GM21447 (cell line): ENCODE data around the gene TNFAIP8.

Source experiments
- ATAC-seq: cut with Tn5 transposase; IDR thresholded peaks from one replicate; pipeline ENCODE4 v1.9.1; 2021; ENCODE audit not compliant: unreplicated experiment

TNFAIP8 gene

DNA sequence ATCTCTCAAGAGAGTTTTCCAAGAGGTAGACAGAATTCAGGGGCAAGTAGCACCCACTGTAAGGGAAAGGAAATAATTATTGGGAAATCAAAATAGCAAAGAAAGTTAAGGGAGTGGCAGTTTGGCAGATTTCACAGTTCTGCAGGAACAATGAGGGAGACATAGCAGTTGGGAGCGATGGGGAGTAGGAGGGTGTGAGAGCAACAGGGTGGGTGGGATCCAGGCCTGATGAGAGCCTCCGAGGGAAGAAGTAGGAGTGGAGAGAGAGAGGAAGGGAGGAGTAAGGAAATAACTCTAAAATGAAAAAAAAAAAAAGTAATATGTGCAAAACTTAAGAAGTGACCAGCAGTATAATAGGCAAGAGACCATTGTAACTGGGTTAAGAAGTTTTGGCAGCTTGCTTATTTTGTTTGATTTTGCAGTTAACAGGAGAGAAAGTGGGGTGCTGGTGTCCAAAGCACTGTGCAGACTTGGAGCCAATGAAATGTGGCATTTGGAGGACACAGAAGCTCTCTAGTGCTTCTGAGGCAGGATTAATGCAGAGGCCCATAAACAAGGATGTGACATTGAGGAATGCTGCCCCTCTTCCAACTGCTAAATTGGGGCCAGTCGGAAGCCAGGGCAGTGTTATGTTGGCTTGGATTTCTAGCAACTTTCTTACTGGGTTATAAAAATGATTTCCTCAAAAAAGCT lies 10.2 kb downstream of the TNFAIP8 start:
- no peak for ATAC-seq

DNA sequence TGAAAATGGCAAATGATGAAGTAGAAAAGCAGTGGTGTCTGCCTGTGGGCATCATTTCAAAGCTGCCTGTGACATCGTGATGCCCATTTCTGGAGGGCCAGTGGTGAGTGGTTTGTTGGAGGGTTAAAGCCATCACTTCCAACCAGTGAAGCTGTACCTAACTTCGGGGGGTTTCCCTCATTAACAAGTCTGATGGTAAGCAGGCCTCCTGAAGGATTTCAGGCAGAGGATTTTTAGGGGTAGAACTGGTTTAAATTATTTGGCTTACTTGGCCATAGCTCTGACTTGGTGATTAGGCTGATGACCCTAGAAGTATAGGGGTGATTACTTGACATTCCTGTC lies 10.7 kb downstream of the TNFAIP8 start:
- peak; percentile 37 for ATAC-seq

DNA sequence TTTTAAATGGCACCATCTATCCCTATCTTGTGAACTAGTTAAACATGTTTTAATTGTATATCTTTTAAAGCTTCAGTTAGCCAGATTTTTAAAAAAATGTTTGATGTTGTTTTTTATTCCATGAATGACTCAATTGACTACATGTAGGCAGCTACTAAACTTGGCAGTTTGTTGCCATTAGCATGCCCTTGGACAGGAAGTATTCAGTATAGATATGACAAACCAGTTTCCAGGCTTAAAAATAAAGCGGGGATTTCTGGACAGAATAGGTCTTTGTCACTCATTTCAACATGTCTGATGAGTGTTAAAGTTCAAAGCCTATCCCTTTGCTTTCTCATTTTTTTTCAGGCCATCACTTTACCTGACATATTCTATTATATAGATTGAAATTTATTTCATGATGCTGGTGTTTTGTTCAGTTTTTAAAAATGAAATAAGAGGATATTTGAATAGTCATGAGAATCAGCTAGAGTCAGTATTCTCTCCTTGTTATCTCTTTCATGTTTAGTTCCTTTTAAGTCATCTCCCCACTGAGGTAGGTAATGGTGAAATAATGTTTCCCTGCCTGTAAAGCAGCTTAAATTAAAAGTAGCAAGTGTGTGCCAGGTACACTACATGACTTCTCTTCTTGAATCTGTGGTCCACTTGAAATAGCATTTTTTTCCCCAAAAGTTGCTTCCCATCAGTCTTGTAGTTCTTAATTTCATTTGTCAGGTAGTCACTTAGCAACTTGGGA lies 11.9 kb downstream of the TNFAIP8 start:
- ATAC-seq = peak; percentile 67

DNA sequence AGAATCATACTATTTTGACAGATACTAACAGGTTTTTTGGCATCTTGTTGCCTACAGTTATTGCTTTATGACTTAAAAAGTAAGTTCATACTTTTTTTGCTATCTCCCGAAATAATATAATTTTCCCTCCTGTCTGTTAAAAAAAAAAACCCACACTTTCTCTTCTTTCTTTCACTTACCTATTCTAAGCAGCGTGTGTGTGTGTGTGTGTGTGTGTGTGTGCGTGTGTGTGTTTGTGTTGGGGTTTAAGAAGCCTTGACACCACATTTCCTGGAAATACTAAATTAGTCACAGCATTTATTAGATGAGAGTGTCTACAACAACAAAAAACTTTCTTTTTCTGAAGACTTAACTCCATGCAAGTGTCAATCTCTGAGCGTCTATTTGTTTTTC lies 12.4 kb downstream of the TNFAIP8 start:
- no peak for ATAC-seq

DNA sequence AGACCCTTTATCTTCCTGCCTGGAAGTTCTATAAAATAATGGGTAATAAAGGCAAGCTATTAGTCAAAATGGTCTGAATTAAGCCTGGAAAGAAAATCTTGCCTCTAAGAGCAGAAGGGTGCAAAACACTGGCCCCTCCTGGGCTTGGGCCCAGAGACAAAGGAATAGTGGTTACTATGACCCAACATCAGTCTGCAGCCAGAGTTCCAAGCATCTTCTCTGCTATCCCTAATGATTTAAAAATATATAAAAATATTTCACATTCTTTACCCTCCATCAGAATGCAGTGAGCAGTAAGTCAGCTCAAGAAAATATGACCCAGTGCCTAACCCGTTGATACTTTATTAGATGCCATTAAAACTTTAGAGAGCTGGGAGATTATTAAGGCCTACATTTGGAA lies 14.7 kb downstream of the TNFAIP8 start:
- no peak for ATAC-seq

DNA sequence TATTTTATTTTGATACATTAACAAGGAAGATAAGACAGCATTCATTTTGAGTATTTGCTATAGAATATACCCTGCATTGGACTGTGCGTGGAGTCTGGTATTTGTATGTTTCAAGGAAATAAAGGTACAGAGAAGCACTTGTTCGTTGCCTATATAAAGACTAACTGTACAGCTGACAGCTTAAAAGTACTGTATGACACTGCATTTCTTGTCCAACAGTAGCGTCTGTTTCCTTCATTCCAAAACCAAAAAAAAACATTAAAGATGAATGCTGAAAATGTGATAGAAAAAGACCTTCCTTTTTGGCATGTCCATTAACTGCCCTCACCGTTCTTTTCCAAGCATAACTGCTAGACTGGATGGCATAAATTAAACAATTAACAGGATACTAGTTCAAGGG lies 15.3 kb downstream of the TNFAIP8 start:
- ATAC-seq = no peak

DNA sequence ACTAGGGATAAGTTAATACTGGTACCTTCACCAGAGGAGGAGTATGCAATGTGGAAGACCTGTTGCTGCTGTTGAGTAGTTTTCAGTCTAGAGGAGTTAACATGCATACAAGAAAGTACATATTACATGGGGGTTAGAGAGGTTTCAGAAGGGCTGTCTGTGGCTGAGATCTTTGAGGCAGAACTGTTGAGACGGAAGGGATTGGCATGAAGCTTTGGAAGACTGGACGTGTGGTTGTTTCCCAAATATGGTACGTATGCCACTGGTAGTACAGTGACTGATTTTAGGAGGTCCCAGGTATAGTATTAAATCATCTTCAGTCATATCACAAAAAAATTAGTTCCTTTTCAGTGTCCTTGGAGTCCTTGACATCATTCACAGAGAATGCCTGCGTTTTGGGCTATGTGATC lies 17.6 kb downstream of the TNFAIP8 start:
- peak; percentile 58 for ATAC-seq

DNA sequence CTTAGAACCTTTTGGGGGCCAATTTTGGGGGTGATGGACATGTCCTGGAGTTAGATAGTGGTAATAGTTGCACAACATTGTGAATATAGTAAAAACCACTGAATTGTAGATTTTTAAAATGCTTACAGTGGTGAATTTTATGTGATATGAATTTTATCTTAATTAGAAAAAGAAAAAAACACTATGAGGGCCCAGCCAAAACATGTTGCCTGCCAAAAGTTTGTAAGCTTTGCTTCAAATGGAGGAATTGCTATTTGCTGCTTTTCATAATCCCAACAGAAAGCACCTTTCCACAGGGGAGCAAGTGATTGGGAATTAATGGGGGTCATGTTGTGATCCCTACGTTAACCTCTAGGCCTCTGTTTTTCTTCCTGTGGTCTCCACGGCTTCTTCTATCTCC lies 19.1 kb downstream of the TNFAIP8 start:
- ATAC-seq = no peak

DNA sequence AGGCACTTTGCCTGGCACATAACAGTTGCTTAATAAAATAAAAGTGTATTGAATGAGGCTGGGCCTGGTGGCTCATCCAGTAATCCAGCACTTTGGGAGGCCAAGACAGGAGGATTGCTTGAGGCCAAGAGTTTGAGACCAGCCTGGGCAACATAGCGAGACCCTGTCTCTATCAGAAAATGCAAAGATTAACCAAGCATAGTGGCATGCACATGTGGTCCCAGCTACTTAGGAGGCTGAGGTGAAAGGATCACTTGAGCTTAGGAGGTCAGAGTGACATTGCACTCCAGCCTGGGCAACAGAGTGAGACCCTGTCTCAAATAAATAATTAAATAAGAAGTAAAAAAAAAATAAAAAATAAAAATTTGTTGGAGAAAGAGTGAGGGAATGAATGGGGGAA lies 21.2 kb downstream of the TNFAIP8 start:
- ATAC-seq = no peak

DNA sequence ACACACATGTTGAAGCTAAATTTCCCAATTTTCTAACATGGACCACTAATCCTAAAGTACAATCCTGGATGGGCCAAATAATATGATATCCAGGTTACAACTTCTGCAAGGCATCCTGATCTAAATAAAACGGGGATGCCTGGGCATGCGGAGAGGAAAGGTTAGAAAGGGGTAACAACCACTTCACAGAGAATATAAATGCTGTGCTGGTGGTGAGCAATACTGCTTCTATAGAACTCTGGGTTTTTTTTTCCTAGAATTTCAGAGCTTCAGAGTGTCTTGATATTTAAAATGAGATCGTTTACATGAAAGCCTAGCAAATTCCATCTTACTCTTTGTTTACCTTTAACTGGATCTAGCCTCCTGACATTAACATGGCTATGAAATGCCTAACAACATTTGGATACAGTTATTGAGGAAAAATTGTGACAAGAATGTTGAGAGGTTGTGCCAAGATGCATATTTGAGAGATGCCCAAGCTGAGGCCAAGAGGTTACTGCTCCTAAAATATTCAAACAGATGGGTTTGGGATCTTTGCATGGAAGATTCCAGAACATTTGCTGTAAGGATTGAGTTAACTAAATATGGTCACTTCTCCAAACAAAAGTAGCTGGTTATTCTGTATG lies 22.4 kb downstream of the TNFAIP8 start:
- ATAC-seq = no peak

DNA sequence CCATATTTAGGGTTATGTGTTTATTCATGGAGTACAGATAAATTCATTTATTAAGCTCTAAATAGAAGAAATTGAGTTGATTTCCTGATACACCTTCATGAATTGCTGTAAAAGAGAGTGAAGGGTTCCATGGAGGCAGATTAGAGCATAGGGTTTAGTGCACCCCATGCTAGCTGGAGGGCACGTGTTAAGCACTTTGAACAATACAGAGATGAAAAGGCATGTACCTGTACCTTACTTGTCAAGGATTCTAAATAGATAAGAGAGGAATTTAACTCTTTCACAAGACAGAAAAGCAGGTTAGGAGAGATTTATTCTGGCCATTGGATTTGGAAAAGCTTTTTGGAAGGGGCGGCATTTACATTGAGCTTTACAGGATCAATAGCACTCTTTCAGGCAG lies 23.3 kb downstream of the TNFAIP8 start:
- no peak for ATAC-seq

DNA sequence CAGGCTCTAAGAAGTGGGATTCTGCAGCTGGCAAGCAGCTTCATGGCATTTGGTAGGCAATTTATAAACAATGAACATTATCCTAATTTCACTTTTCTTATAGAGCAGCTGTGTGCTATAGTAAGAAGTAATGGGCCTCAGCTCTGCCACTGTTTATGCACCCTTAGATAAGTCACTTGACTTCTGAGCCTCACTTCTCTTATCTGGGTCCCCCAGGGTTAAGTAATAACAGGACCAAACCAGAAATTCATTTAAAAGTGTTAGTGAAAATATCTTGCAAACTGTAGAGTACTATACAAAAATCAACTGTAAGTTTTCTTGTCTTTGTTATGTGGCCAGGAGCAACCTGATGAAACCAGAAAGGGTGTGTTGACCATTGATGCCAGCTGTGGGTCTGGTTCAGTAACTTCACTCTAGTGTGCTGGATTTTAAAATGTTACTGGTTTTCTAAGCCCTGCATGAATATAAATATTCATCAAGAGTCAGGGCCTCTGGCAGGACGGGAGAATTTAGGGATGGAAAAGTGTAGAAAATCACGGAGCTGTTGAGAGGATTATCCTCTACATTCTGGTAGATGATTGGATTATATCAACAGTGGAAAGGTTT lies 24.2 kb downstream of the TNFAIP8 start:
- no peak for ATAC-seq

DNA sequence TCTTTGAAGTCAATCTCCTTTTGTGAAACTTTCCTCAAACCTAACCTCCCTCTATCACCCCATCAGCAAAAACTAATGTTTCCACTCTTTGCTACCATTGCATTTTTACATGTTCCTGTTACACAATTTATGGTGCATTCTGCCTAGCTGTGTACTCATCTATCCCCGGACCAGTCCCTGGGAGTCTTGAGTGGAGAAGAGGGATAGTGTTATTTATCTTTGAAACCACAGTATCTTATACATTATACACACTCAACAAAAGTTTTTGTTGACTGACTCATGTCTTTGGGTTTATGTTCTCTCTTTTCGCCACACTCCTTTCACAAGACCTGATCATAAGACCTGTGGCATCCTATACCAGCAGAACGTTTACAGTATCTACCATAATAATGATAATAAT lies 26.4 kb downstream of the TNFAIP8 start:
- ATAC-seq = no peak

DNA sequence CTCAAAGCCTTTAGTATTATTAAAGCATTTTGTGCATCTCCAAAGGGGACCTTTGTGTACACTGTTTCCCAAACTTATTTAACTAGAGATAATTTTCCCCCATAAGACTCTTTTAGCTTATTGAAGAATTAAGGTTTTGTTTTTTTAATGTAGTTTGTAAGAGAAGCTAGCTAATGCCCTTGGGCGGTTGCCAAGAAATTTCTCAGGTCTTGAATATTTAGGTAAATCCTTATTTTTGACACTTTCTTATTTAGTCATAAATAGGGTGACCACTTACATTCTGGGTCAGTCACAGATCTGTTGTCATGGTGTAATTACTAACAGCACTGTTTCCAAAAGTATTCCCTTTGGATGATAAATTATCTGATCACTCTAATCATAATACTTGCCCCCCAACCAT lies 27.2 kb downstream of the TNFAIP8 start:
- no peak for ATAC-seq

DNA sequence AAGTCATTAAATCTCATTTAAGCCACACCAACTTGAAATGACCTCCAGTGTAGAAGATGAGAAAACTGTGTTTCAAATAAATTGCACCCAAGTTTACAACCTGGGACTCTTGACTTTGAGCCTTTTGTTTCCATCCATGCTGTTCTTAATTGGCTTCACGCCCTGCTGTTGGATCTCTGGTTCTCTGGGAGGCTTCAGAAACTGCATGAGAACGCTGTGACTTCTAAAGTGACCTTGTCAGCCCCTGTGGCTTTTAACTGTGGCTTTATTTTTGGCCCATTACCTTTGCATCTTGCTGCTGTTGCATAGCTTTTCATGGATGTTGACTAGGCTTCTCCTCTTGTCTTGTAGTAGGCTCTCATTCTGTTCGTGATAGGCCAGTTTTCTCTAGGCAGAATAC lies 29.3 kb downstream of the TNFAIP8 start:
- ATAC-seq = peak; percentile 38

DNA sequence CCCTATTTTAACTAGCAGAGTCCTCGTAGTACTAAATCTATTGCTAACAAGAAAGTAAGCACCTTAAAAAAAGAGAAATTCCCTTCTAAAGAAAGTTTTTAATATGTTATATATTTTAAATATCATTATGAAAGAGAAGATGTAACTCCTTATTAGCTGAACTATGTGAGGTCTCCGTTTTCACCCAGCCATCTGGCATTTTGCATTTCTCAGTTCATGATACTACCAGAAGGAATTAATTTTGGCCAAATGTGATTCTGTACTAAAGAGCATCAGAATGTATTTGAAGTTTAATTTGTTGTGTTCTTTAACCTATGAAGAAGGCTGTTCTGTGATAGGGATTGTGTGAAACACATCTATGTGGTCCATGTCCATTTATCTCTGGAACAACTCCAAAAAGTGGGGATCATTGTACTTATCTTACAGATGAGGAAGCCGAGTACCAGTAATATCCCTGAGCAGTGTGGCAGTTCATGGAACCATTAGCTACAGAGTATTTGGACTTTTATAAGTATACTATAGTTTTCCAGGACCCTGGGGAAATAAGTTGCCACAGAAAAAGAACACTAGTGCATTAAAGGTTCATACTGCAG lies 29.8 kb downstream of the TNFAIP8 start:
- ATAC-seq = peak; percentile 29

DNA sequence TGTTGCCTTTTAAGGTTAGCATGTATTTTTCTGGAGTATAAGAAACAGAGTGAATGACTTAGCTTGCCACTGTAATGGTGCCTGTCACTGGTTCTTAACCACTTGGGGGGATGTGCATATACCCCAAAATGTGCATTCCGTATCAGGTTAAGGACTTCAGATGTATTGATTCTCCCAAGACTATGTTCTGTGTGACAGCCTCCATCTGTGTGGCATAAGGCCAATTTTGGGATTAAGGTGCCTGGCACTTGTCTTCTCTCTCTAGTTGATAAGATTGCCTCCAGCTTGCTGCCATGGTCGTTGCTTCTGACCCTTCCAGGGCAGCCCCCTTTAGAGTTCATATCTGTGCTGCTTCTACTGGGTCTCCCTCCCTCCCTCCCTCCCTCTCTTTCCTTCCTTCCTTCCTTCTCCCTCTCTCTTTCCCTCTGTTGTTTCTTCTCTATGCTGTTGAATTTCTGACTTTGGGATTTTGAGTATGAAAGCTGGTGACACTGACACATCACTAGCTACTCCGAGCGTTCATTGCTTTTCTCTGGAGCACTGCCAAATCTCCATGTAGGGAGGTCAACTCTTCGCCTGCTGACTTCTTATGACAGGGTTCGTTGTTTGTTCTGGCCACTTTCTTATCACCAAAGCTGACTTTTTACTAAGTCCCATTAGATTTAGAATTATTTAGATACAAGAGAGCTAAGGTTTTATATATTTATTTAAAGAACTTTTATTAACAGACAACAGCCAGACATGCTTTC lies 31.0 kb downstream of the TNFAIP8 start:
- no peak for ATAC-seq

DNA sequence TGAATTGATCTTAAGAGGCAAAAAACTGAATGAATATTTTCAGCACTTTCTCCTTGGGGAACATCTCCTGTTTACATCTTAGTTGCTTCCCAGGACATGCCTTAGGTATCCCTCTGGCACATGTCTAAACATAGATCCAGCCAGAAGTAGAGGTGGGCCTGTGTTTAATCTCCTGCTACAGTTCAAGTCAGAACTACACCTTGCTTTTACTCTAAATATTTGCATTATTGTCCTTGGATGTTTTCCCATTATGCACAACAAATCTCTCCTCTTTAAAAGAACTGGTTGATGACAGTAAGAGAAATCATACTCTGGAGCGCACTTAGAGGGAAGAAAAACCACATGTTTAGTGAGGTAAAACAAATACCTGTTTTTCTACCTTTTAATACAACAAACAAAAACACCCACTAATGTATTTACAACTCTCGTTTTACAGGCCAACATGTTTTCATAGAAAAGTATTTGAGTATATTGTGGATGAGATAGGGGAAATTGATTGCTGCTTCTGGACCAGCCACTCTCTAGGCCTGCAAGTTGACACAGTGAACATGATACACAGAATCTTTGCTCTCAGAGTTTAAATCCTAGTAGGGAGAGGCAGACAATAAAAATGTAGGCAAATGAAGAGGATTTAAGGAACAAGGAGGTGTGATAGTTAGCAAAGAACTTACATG lies 32.3 kb downstream of the TNFAIP8 start:
- no peak for ATAC-seq

DNA sequence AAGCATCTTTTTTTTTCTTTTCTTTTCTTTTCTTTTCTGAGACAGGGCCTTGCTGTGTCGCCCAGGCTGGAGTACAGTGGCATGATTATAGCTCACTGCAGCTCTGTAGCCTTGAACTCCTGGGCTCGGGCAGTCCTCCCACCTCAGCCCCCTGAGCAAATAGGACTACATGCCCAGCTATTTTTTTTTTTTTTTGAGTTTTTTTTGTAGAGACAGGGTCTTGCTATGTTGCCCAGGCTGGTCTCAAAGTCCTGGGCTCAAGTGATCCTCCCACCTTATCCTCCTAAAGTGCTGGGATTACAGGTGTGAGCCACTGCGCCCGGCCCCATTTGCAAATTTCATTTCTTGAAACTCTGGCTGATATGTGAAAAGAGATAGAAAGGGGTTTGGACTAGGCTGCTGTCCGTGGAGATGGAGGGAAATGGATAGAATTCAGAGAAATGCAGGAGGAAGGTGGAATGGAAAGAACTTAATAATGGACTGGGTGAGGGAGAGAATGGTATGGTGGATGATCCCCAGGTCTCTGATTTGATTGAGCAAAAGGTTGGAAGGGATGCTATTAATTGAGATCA lies 32.9 kb downstream of the TNFAIP8 start:
- ATAC-seq = no peak
